ENCODE data around the gene FOXP1.

The FOXP1 gene

DNA sequence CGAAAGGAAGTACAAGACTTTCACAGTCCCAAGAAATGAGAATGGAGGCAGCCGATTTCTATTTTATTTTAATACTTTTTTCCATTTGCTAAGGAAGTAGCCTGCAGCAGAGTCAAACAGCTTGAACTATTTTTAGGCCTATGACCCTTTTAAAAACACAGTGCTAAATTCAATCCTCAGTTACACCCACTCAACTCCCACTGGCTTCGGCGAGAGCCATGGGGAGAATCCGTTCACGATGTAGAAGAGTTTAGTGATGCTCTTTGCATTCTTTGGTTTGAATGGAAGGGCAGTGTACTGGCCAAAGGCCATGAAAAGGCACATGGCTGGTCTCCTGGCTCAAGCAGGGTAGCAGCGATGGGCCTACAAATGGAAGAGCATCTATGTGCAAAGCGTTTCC is 343.5 kb downstream of the FOXP1 start:
- no peak for DNase-seq (ENCODE audit: low read depth in 2 of 2)
- TF ChIP-seq, protein P1, sequence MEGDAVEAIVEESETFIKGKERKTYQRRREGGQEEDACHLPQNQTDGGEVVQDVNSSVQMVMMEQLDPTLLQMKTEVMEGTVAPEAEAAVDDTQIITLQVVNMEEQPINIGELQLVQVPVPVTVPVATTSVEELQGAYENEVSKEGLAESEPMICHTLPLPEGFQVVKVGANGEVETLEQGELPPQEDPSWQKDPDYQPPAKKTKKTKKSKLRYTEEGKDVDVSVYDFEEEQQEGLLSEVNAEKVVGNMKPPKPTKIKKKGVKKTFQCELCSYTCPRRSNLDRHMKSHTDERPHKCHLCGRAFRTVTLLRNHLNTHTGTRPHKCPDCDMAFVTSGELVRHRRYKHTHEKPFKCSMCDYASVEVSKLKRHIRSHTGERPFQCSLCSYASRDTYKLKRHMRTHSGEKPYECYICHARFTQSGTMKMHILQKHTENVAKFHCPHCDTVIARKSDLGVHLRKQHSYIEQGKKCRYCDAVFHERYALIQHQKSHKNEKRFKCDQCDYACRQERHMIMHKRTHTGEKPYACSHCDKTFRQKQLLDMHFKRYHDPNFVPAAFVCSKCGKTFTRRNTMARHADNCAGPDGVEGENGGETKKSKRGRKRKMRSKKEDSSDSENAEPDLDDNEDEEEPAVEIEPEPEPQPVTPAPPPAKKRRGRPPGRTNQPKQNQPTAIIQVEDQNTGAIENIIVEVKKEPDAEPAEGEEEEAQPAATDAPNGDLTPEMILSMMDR (IDR thresholded peaks at IDR 0.05; ENCODE audit: low read depth, low read length) = no peak
- H3K4me3 ChIP-seq (replicated peaks in 1 of 2; ENCODE audit: low read depth in 2 of 2, low read length in 2 of 2) = no peak overlapping the region

DNA sequence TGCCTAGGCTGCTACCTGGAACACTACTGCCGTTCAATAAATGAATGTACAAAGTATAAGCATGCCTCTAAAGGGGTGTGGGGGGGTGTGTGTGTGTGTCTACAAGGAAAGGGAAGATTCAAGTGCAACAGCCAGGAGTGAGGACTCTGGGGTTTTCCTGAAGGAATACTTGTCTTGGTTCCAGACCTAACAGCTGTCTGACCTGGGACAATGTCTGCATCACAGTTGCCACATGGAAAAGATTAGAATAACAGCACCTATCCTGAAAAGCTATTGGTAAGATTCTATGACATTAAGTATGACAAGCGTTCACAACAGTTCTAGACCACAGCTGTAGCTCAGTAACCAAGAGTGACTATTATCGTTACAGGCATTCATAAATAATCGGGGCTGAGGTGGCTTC is 345.2 kb downstream of the FOXP1 start:
- TF ChIP-seq, protein P1 (IDR thresholded peaks at IDR 0.05; ENCODE audit: low read depth, low read length) = no peak
- H3K4me3 ChIP-seq (replicated peaks in 1 of 2; ENCODE audit: low read depth in 2 of 2, low read length in 2 of 2) = no peak overlapping the region
- no peak for DNase-seq (ENCODE audit: low read depth in 2 of 2)

DNA sequence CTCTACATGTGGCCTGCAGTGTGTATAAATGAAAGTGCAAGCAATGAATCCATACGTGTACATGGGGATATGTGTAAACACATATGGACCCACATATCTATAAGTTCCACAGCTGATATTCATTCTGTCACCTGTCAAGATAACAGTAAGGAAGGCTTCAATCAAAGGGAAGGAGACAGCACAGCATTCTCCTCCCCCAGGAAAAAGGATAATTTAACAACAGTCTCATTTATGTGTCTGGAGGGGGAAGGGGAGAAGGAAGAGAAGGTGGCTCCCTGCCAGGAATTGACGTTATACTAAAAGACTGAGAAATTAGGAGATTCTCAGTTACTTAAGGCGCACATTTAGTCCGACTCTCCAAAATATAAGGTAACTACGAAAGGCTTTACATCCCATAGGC is 345.9 kb downstream of the FOXP1 start:
- H3K4me3 ChIP-seq (replicated peaks in 1 of 2; ENCODE audit: low read depth in 2 of 2, low read length in 2 of 2) = no peak overlapping the region
- DNase-seq (ENCODE audit: low read depth in 2 of 2) = no peak
- TF ChIP-seq, protein P1 (IDR thresholded peaks at IDR 0.05; ENCODE audit: low read depth, low read length) = no peak

DNA sequence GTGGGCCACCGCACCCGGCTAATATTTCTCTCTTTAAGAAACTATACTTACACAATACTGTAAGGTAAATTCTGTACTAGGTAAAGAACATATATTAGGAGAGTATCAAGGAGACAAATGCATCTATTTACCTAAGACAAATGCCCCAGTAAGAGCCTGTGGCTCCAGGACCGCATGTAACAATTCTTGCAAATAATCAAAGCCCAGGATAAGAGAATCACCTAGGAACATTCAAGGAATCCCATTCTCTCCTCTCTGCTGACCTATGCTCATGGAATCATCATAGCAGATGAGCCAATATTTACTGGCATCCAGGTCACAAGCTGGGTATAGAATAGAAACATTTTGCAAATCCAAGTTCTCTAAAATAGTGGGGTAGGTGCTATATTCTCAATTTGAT is 347.7 kb downstream of the FOXP1 start:
- DNase-seq (ENCODE audit: low read depth in 2 of 2) = no peak
- TF ChIP-seq, protein P1 (IDR thresholded peaks at IDR 0.05; ENCODE audit: low read depth, low read length) = no peak
- H3K4me3 ChIP-seq (replicated peaks in 1 of 2; ENCODE audit: low read depth in 2 of 2, low read length in 2 of 2) = no peak overlapping the region

DNA sequence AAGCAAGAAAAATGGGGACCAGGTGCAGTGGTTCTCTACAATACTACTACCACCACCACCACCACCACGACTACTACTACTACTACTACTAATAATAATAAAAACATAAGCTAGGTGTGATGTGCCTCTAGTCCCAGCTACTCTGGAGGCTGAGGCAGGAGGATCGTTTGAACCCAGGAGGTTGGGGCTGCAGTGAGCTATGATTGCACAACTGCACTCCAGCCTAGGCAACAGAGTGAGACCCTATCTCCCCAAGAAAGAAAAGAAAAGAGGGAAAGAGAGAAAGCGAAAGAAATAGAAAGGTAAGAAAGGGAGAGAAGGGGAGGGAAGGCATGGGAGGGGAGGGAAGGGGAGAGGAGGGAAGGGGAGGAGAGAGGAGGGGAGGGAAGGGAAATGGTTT is 350.6 kb downstream of the FOXP1 start:
- no peak for DNase-seq (ENCODE audit: low read depth in 2 of 2)
- TF ChIP-seq, protein P1 (IDR thresholded peaks at IDR 0.05; ENCODE audit: low read depth, low read length) = no peak
- no peak overlapping the region for H3K4me3 ChIP-seq (replicated peaks in 1 of 2; ENCODE audit: low read depth in 2 of 2, low read length in 2 of 2)

DNA sequence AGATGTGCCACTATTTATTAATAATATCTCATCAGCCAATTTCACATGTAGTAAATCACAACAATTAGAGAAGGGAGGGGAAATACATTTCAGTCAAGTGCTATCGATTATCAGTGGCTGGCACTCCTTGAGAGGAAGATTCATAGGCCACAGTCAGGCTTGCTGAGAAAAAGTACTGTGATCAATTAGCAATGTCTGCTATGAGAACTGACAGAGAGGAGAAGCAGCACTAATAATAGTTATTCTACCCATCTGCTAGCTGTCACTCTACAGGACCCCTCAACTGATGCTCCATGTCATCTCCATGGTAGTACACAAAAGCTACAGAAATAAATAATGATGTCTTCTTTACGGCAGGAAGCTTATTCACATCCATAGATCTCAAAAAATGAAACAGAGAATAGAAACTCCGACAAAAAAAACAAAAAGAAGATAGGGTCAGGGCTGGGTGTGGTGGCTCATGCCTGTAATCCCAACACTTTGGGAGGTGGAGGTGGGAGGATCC is 351.3 kb downstream of the FOXP1 start:
- no peak for DNase-seq (ENCODE audit: low read depth in 2 of 2)
- TF ChIP-seq, protein P1 (IDR thresholded peaks at IDR 0.05; ENCODE audit: low read depth, low read length) = no peak
- H3K4me3 ChIP-seq (replicated peaks in 1 of 2; ENCODE audit: low read depth in 2 of 2, low read length in 2 of 2) = no peak overlapping the region

DNA sequence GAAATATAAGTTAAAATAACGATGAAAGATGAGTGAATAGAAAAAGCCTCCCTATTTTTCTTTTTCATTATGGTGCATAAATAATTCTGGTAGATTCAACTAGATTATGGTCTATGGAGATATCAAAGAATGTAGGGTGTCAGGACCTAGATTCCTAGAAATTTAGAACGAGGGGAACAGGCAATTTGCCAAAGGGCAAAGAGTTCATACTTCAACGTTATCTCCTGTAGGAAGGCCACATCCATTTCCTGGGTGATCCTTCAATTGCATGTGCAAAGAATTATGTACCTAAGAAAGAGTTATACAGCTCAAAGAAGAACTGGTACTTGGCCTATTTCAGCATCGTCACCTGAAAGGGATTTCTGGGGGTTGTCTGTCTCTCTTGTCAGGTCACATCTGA is 351.8 kb downstream of the FOXP1 start:
- no peak overlapping the region for H3K4me3 ChIP-seq (replicated peaks in 1 of 2; ENCODE audit: low read depth in 2 of 2, low read length in 2 of 2)
- DNase-seq (ENCODE audit: low read depth in 2 of 2) = no peak
- TF ChIP-seq, protein P1 (IDR thresholded peaks at IDR 0.05; ENCODE audit: low read depth, low read length) = no peak

Data from cardiac fibroblast (primary cell).